SIG-M5 (cell line): ENCODE data around the gene DUS4L.

ENCODE experiments used
- DNase-seq: peaks from one replicate; lab custom pipeline; 2025; lab: John Stamatoyannopoulos, UW

DUS4L gene

DNA sequence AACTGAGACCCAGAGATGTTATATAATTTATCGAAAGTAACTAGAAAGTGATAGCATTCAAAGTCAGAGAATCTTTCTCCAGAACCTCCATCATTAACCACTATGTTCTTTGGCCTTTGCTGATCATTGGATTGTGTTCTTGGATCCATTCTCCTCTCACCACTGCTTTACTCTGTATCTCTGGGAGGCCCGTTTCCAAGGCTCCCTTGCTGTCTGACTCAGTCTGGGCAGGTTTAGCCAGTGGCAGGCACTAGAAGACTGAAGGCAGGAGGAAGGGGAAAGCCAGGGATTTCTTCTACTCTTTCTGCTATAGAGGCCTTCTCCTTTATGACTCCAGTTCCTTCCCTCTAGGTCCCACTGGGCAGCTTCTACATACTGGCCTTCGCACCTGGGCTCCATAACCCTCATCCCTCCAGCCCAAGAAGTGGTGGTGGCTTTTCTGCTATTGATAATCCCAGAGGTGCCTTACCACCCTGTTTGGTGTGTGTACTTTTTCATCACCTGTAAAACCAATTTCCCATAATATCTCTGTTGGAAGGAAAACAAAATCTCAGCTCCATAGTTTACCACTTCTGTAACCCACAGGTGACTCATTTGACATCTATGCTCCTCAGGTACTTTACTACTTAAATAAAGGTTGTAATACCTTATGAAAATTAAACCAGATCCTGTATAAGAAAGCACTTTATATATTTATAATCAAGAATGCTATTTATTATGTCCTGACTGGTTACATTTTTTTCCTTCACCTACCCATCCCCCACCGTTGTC, 52.3 kb downstream of the DUS4L start:
- no peak for DNase-seq

- DNase-seq: peak; percentile 11
Measured at GRCh38 chr7:107622429-107622828, 58.7 kb downstream of the DUS4L start.

DNA sequence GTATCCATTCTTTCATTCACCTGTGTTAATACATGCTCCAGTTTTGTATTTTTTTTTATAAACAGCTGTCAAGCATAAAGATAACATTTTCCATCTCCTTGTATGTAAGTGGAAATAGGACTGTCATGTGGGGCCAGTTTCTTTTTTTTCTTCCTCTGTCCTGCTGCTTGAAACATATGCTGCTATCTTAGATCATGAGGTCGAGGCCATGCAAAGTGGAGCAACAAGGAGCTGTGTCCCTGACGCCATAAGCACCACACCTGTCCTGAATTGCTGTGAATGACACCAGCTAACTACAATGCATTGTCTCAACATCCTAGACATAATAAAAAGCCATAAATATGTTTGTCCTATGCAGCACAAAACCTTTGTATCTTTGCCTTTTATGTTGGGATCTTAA, 59.1 kb downstream of the DUS4L start:
- no peak for DNase-seq

DNA sequence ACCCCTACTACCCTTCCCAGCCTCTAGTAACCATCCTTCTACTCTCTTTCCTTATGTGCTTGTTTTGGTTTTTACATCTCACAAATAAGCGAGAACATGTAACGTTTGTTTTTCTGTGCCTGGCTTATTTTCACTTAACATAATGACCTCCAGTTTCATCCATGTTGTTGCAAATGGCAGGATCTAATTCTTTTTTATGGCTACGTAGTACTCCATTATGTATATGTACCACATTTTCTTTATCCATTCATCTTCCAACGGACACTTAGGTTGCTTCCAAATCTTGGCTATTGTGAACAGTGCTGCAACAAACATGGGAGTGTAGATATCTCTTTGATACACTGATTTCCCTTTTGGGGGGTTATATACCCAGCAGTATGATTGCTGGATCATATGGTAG, 63.2 kb downstream of the DUS4L start:
- DNase-seq: no peak
